ENCODE data around the gene APOF. TPM values are rescaled to one million over a fixed set of nuclear protein-coding genes. Genes with fewer than 3 reads are reported as not detected.
"Not testable (repeated sequence)": the region's sequence is repeated elsewhere in the genome, so short reads cannot be mapped to it uniquely, and the experiment has no call there.

Gene APOF
- total RNA-seq, 4 donors from 2014 or later: 0.27 TPM; not detected in 3

DNA sequence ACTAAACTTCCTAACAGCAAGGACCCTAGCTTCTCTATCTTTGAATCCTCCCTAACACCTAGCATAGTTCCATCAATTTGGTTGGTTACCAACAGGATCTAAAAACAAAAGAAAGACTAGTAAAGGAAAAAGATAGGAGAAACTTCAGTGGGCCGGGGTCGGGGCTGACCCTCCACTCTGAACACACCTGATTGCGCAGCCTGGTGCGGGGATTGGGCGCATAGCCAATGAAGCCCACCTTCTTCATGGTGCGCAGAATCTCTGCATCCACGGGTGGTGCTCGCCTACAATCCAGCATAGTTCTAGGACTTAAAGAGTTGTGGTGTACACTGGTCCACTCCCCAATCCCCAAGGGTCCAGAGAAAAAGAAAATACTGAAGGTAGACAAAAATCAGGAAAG lies 36.5 kb downstream of the APOF start:
- H3K4me1 ChIP-seq: no peaks in the 10 kb centered on the region
- no peak for ATAC-seq

GRCh38 chr12:56324206-56324605 lies 38.5 kb downstream of the APOF start:
- intact Hi-C loops (cut with DNase I; ENCODE audit: low total_unique reads): no loop called here
- H3K4me3 ChIP-seq: no peak overlapping the region
- no peak overlapping the region for H3K27ac ChIP-seq
- H3K9me3 ChIP-seq: no peaks in the 10 kb centered on the region
- H3K27me3 ChIP-seq: no peaks in the 10 kb centered on the region
- DNase-seq (no peak), ATAC-seq (no peak)
- H3K4me1 ChIP-seq: no peaks in the 10 kb centered on the region
- in situ Hi-C loops (cut with MboI; ENCODE audit: low sequenced_read_pairs in 4 of 4): no loop called here
- TF ChIP-seq, protein P1, sequence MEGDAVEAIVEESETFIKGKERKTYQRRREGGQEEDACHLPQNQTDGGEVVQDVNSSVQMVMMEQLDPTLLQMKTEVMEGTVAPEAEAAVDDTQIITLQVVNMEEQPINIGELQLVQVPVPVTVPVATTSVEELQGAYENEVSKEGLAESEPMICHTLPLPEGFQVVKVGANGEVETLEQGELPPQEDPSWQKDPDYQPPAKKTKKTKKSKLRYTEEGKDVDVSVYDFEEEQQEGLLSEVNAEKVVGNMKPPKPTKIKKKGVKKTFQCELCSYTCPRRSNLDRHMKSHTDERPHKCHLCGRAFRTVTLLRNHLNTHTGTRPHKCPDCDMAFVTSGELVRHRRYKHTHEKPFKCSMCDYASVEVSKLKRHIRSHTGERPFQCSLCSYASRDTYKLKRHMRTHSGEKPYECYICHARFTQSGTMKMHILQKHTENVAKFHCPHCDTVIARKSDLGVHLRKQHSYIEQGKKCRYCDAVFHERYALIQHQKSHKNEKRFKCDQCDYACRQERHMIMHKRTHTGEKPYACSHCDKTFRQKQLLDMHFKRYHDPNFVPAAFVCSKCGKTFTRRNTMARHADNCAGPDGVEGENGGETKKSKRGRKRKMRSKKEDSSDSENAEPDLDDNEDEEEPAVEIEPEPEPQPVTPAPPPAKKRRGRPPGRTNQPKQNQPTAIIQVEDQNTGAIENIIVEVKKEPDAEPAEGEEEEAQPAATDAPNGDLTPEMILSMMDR (IDR thresholded peaks at IDR 0.05 in 4 of 5, conservative IDR thresholded peaks at IDR 0.05 in 1 of 5): no peak
- no peak for TF ChIP-seq POLR2A (IDR thresholded peaks at IDR 0.05)
- peaks cover 3 to 85% of the 10 kb centered on the region in 2 donors for H3K36me3 ChIP-seq

More for the DNA sequence above, 36.5 kb downstream of the APOF start:
- Histone ChIP-seq H3K27me3 (no peaks in the 10 kb centered on the region), H3K4me3 (no peak overlapping the region), H3K36me3 (peaks cover 3 to 71% of the 10 kb centered on the region in 2 donors), H3K27ac (no peak overlapping the region), H3K9me3 (no peaks in the 10 kb centered on the region)
- in situ Hi-C loops (cut with MboI; ENCODE audit: low sequenced_read_pairs in 4 of 4) (no loop called here), intact Hi-C loops (cut with DNase I; ENCODE audit: low total_unique reads) (no loop called here)
- DNase-seq: no peak
- TF ChIP-seq POLR2A (IDR thresholded peaks at IDR 0.05): no peak
- TF ChIP-seq, protein P1 (IDR thresholded peaks at IDR 0.05 in 4 of 5, conservative IDR thresholded peaks at IDR 0.05 in 1 of 5): no peak

- ATAC-seq; H3K27me3 ChIP-seq; H3K27ac ChIP-seq; DNase-seq; H3K9me3 ChIP-seq; H3K4me1 ChIP-seq; in situ Hi-C loops (cut with MboI; ENCODE audit: low sequenced_read_pairs in 4 of 4); intact Hi-C loops (cut with DNase I; ENCODE audit: low total_unique reads); H3K4me3 ChIP-seq: not testable (repeated sequence)
- H3K36me3 ChIP-seq: peaks cover 3 to 80% of the 10 kb centered on the region in 2 donors
Observed at GRCh38 chr12:56321610-56322009, 41.0 kb downstream of the APOF start.

- intact Hi-C loops (cut with DNase I; ENCODE audit: low total_unique reads): no loop called here
- in situ Hi-C loops (cut with MboI; ENCODE audit: low sequenced_read_pairs in 4 of 4): no loop called here
- H3K4me3 ChIP-seq: no peak overlapping the region
- peaks cover 3 to 74% of the 10 kb centered on the region in 2 donors for H3K36me3 ChIP-seq
- no peaks in the 10 kb centered on the region for H3K9me3 ChIP-seq
- DNase-seq: no peak
- no peak for ATAC-seq
- H3K4me1 ChIP-seq: peaks cover 7 to 8% of the 10 kb centered on the region in 2 donors
- no peaks in the 10 kb centered on the region for H3K27me3 ChIP-seq
- TF ChIP-seq, protein P1 (IDR thresholded peaks at IDR 0.05 in 4 of 5, conservative IDR thresholded peaks at IDR 0.05 in 1 of 5): no peak
- TF ChIP-seq POLR2A (IDR thresholded peaks at IDR 0.05): no peak
- no peak overlapping the region for H3K27ac ChIP-seq
Observed at GRCh38 chr12:56321027-56321426, 41.6 kb downstream of the APOF start.

- TF ChIP-seq, protein P1 (IDR thresholded peaks at IDR 0.05 in 4 of 5, conservative IDR thresholded peaks at IDR 0.05 in 1 of 5): no peak
- TF ChIP-seq POLR2A (IDR thresholded peaks at IDR 0.05): no peak
- H3K27me3 ChIP-seq: no peaks in the 10 kb centered on the region
- peak overlapping the region in 1 of 4 donors; percentile 96 for H3K27ac ChIP-seq
- no peaks in the 10 kb centered on the region for H3K9me3 ChIP-seq
- in situ Hi-C loops (cut with MboI; ENCODE audit: low sequenced_read_pairs in 4 of 4) (no loop called here), intact Hi-C loops (cut with DNase I; ENCODE audit: low total_unique reads) (loop anchor here (5.0 kb wide), 2 partner anchors 150 to 200 kb away; partner anchors contain the start of genes RPL41, SPRYD4 and ZC3H10)
- no peak overlapping the region for H3K4me3 ChIP-seq
- H3K4me1 ChIP-seq: peaks cover 19 to 20% of the 10 kb centered on the region in 2 donors
- H3K36me3 ChIP-seq: peaks cover 0 to 56% of the 10 kb centered on the region in 2 donors
- DNase-seq (no peak), ATAC-seq (no peak)
Observed at GRCh38 chr12:56317675-56318074, 45.0 kb downstream of the APOF start.

All from gastrocnemius medialis (tissue), 4 donors.